Natural killer cell (primary cell): ENCODE data around the gene NR0B1. TPM values are rescaled to one million over a fixed set of nuclear protein-coding genes. Genes with fewer than 3 reads are reported as not detected.

Experiments
- ATAC-seq, 3 donors: fragments of 150-1000 bp in 2 of 3; fragments of 200-7000 bp in 1 of 3; cut with Tn5 transposase; 1 replicate in 1 of 3; 2 replicates in 2 of 3; pipeline ENCODE4 v1.10.0; 2021; ENCODE audit warnings: mild to moderate bottlenecking in 2 of 3, moderate library complexity in 2 of 3
- DNase-seq, 2 donors: peaks; one replicate each; pipeline versions ENCODE4 v3.0.0 to v3.0.0-alpha.2; 2013 to 2021; ENCODE audit warnings: mixed read lengths in 1 of 2
- H3K27ac ChIP-seq: one replicate; pipeline ENCODE4 v1.5.1; 2013; ENCODE audit warnings: mild to moderate bottlenecking, low read length
- H3K27me3 ChIP-seq: one replicate; pipeline ENCODE4 v1.6.1; 2013; ENCODE audit warnings: low read length; ENCODE audit not compliant: control insufficient read depth, insufficient read depth
- H3K36me3 ChIP-seq: one replicate; pipeline ENCODE4 v1.6.1; 2013; ENCODE audit warnings: low read length; ENCODE audit not compliant: control insufficient read depth, insufficient read depth
- H3K4me1 ChIP-seq: one replicate; pipeline ENCODE4 v1.6.1; 2013; ENCODE audit warnings: low read length; ENCODE audit not compliant: control insufficient read depth, insufficient read depth
- H3K4me3 ChIP-seq: one replicate; pipeline ENCODE4 v1.5.1; 2013; ENCODE audit warnings: low read length
- H3K9me3 ChIP-seq: one replicate; pipeline ENCODE4 v1.6.1; 2013; ENCODE audit warnings: low read length; ENCODE audit not compliant: control insufficient read depth, insufficient read depth
- H3K27ac Mint-ChIP-seq, 2 donors: one replicate each; pipeline ENCODE4 v1.8.0; 2022; ENCODE audit warnings: mild to moderate bottlenecking in 2 of 2, mixed read lengths in 2 of 2, moderate library complexity in 1 of 2
- H3K27me3 Mint-ChIP-seq, 2 donors: one replicate each; pipeline ENCODE4 v1.8.0; 2022; ENCODE audit warnings: low read depth in 2 of 2, mixed read lengths in 2 of 2
- H3K36me3 Mint-ChIP-seq: one replicate; pipeline ENCODE4 v1.8.0; 2022; ENCODE audit warnings: mixed read lengths
- H3K4me1 Mint-ChIP-seq, 2 donors: one replicate each; pipeline ENCODE4 v1.8.0; 2022; ENCODE audit warnings: mixed read lengths in 2 of 2
- H3K4me3 Mint-ChIP-seq: one replicate; pipeline ENCODE4 v1.8.0; 2022; ENCODE audit warnings: mild to moderate bottlenecking, moderate library complexity, mixed read lengths
- H3K9me3 Mint-ChIP-seq, 2 donors: one replicate each; pipeline ENCODE4 v1.8.0; 2022; ENCODE audit warnings: mixed read lengths in 2 of 2
- CTCF ChIP-seq: fragments of 200-600 bp; IDR thresholded peaks from one replicate; pipeline ENCODE4 v1.8.0; 2022; ENCODE audit warnings: antibody characterized with exemption
- WGBS: methylation state at CpG from one replicate; pipeline ENCODE4 v1.1.7; 2013; ENCODE audit warnings: missing lambda C conversion rate; ENCODE audit not compliant: insufficient coverage; 5-methylcytosine and 5-hydroxymethylcytosine counted together
- intact Hi-C: fragments of 100-400 bp; cut with micrococcal nuclease; formaldehyde crosslinking; loops from one replicate; pipeline ENCODE4 v1.14.2; 2022
- total RNA-seq, 4 donors: library from RNA; stranded (reverse); fragments of 120-200 nt in 1 of 4; gene quantifications; one replicate each; pipeline versions ENCODE4 v1.2.3 to v1.2.4, GENCODE V29; 2013 to 2022

NR0B1 gene
- total RNA-seq, 3 donors from 2014 or later (not counting 1 experiment from before 2014, with no cell fraction given), result not detected

GRCh38 chrX:30327762-30328161 is 18.6 kb upstream of the NR0B1 start:
- Histone ChIP-seq H3K9me3 (no peaks in the 10 kb centered on the region), H3K27ac (no peak overlapping the region), H3K4me1 (no peaks in the 10 kb centered on the region), H3K27me3 (no peaks in the 10 kb centered on the region), H3K4me3 (no peak overlapping the region), H3K36me3 (no peaks in the 10 kb centered on the region)
- no peaks in the 10 kb centered on the region for H3K4me1 Mint-ChIP-seq
- WGBS, result 83% methylated on average over 1 of the region's 4 CpGs
- H3K9me3 Mint-ChIP-seq, result no peaks in the 10 kb centered on the region
- DNase-seq (no peak), ATAC-seq (no peak)
- no peaks in the 10 kb centered on the region for H3K36me3 Mint-ChIP-seq
- H3K27ac Mint-ChIP-seq, result no peak overlapping the region
- no peak overlapping the region for H3K4me3 Mint-ChIP-seq
- no peaks in the 10 kb centered on the region for H3K27me3 Mint-ChIP-seq
- intact Hi-C loops, result no loop called here
- TF ChIP-seq CTCF, result no peak

- DNase-seq, result no peak
- Histone ChIP-seq H3K4me1 (no peaks in the 10 kb centered on the region), H3K27ac (no peak overlapping the region), H3K9me3 (no peaks in the 10 kb centered on the region), H3K36me3 (no peaks in the 10 kb centered on the region), H3K4me3 (no peak overlapping the region), H3K27me3 (no peaks in the 10 kb centered on the region)
- H3K27ac Mint-ChIP-seq, result no peak overlapping the region
- 100% methylated on average over 1 of the region's 1 CpG for WGBS
- H3K27me3 Mint-ChIP-seq, result no peaks in the 10 kb centered on the region
- intact Hi-C loops, result no loop called here
- H3K4me3 Mint-ChIP-seq, result no peak overlapping the region
- no peaks in the 10 kb centered on the region for H3K4me1 Mint-ChIP-seq
- H3K36me3 Mint-ChIP-seq, result no peaks in the 10 kb centered on the region
- no peak for TF ChIP-seq CTCF
- H3K9me3 Mint-ChIP-seq, result peaks cover 0 to 2% of the 10 kb centered on the region in 2 donors
- ATAC-seq, result no peak
These were observed 8.1 kb upstream of the NR0B1 start for GRCh38 chrX:30317308-30317707.

GRCh38 chrX:30313322-30313721 is 4.1 kb upstream of the NR0B1 start:
- Mint-ChIP-seq H3K36me3 (no peaks in the 10 kb centered on the region), H3K27me3 (peaks cover 0 to 6% of the 10 kb centered on the region in 2 donors), H3K4me3 (no peak overlapping the region), H3K9me3 (no peaks in the 10 kb centered on the region), H3K4me1 (no peaks in the 10 kb centered on the region), H3K27ac (no peak overlapping the region)
- no peak for TF ChIP-seq CTCF
- 98% methylated on average over 3 of the region's 3 CpGs for WGBS
- no peaks in the 10 kb centered on the region for H3K27me3 ChIP-seq
- H3K27ac ChIP-seq, result no peak overlapping the region
- no peaks in the 10 kb centered on the region for H3K4me1 ChIP-seq
- intact Hi-C loops, result no loop called here
- H3K36me3 ChIP-seq, result no peaks in the 10 kb centered on the region
- ATAC-seq (no peak), DNase-seq (no peak)
- H3K9me3 ChIP-seq, result no peaks in the 10 kb centered on the region
- H3K4me3 ChIP-seq, result no peak overlapping the region

GRCh38 chrX:30312858-30313257 is 3.7 kb upstream of the NR0B1 start:
- intact Hi-C loops, result no loop called here
- Mint-ChIP-seq H3K4me1 (no peaks in the 10 kb centered on the region), H3K36me3 (no peaks in the 10 kb centered on the region), H3K4me3 (no peak overlapping the region), H3K27me3 (peaks cover 0 to 6% of the 10 kb centered on the region in 2 donors), H3K9me3 (no peaks in the 10 kb centered on the region), H3K27ac (no peak overlapping the region)
- H3K4me1 ChIP-seq, result no peaks in the 10 kb centered on the region
- DNase-seq (no peak), ATAC-seq (no peak)
- peaks cover 3% of the 10 kb centered on the region for H3K27me3 ChIP-seq
- no peak overlapping the region for H3K27ac ChIP-seq
- no peaks in the 10 kb centered on the region for H3K9me3 ChIP-seq
- no peak for TF ChIP-seq CTCF
- no peaks in the 10 kb centered on the region for H3K36me3 ChIP-seq
- H3K4me3 ChIP-seq, result no peak overlapping the region
- 94% methylated on average over 5 of the region's 5 CpGs for WGBS
